Measurements from ENCODE around the gene PCNX1. TPM values are rescaled to one million over a fixed set of nuclear protein-coding genes. Genes with fewer than 3 reads are reported as not detected.
A peak's percentile ranks its signal among the peaks of the same experiment; 100 is the strongest.

The PCNX1 gene
- total RNA-seq, 1 donor from 2014 or later, result 43.3 TPM

- intact Hi-C loops (cut with DNase I), result no loop called here
- DNase-seq (no peak), ATAC-seq (ENCODE audit: poor library complexity) (no peak)
These were observed 187.5 kb downstream of the PCNX1 start for GRCh38 chr14:71094722-71095121.

- intact Hi-C loops (cut with DNase I), result no loop called here
- ATAC-seq (ENCODE audit: poor library complexity) (no peak), DNase-seq (no peak)
These were observed 189.7 kb downstream of the PCNX1 start for GRCh38 chr14:71096947-71097346.

GRCh38 chr14:71103662-71104484 lies 196.6 kb downstream of the PCNX1 start:
- DNase-seq (no peak), ATAC-seq (ENCODE audit: poor library complexity) (peak; percentile 57)
- intact Hi-C loops (cut with DNase I), result no loop called here

GRCh38 chr14:71105177-71105576 lies 197.9 kb downstream of the PCNX1 start:
- intact Hi-C loops (cut with DNase I), result no loop called here

GRCh38 chr14:71107921-71108320 lies 200.7 kb downstream of the PCNX1 start:
- no peak for DNase-seq
- intact Hi-C loops (cut with DNase I), result no loop called here
- no peak for ATAC-seq (ENCODE audit: poor library complexity)

More at GRCh38 chr14:71105177-71105576, 197.9 kb downstream of the PCNX1 start:
- ATAC-seq (ENCODE audit: poor library complexity) (no peak), DNase-seq (no peak)

- DNase-seq (no peak), ATAC-seq (ENCODE audit: poor library complexity) (no peak)
- intact Hi-C loops (cut with DNase I), result no loop called here
These were observed 201.3 kb downstream of the PCNX1 start for GRCh38 chr14:71108398-71109119.

GRCh38 chr14:71113376-71113775 lies 206.1 kb downstream of the PCNX1 start:
- intact Hi-C loops (cut with DNase I), result no loop called here
- DNase-seq (no peak), ATAC-seq (ENCODE audit: poor library complexity) (no peak)

- no peak for ATAC-seq (ENCODE audit: poor library complexity)
- no peak for DNase-seq
- intact Hi-C loops (cut with DNase I), result no loop called here
These were observed 207.3 kb downstream of the PCNX1 start for GRCh38 chr14:71114565-71114964.

- ATAC-seq (ENCODE audit: poor library complexity), result no peak
- intact Hi-C loops (cut with DNase I), result no loop called here
- DNase-seq, result no peak
These were observed 208.0 kb downstream of the PCNX1 start for GRCh38 chr14:71115306-71115705.

- intact Hi-C loops (cut with DNase I), result no loop called here
- no peak for DNase-seq
These were observed 208.7 kb downstream of the PCNX1 start for GRCh38 chr14:71115821-71116567.

GRCh38 chr14:71116568-71117122 lies 209.4 kb downstream of the PCNX1 start:
- DNase-seq (no peak), ATAC-seq (ENCODE audit: poor library complexity) (no peak)
- intact Hi-C loops (cut with DNase I), result no loop called here

More at GRCh38 chr14:71115821-71116567, 208.7 kb downstream of the PCNX1 start:
- ATAC-seq (ENCODE audit: poor library complexity), result no peak

GRCh38 chr14:71117839-71118743 lies 210.8 kb downstream of the PCNX1 start:
- DNase-seq (no peak), ATAC-seq (ENCODE audit: poor library complexity) (no peak)
- intact Hi-C loops (cut with DNase I), result no loop called here

GRCh38 chr14:71119075-71119474 lies 211.8 kb downstream of the PCNX1 start:
- intact Hi-C loops (cut with DNase I), result no loop called here
- no peak for ATAC-seq (ENCODE audit: poor library complexity)
- no peak for DNase-seq

- DNase-seq (no peak), ATAC-seq (ENCODE audit: poor library complexity) (no peak)
- intact Hi-C loops (cut with DNase I), result no loop called here
These were observed 212.6 kb downstream of the PCNX1 start for GRCh38 chr14:71119832-71120231.

GRCh38 chr14:71121001-71121400 lies 213.7 kb downstream of the PCNX1 start:
- intact Hi-C loops (cut with DNase I), result no loop called here
- ATAC-seq (ENCODE audit: poor library complexity), result no peak
- no peak for DNase-seq

GRCh38 chr14:71121711-71122110 lies 214.5 kb downstream of the PCNX1 start:
- ATAC-seq (ENCODE audit: poor library complexity), result no peak
- intact Hi-C loops (cut with DNase I), result no loop called here
- DNase-seq, result no peak

GRCh38 chr14:71122866-71123565 lies 215.8 kb downstream of the PCNX1 start:
- ATAC-seq (ENCODE audit: poor library complexity), result no peak
- intact Hi-C loops (cut with DNase I), result no loop called here
- DNase-seq, result no peak

Data from Right ventricle myocardium superior (tissue), 1 donor.